GM19452 (cell line): ENCODE results near the gene ANKRD44.
A peak's percentile ranks its signal among the peaks of the same experiment; 100 is the strongest.
"Not testable (repeated sequence)": the region's sequence is repeated elsewhere in the genome, so short reads cannot be mapped to it uniquely, and the experiment has no call there.

Source experiments
- ATAC-seq: cut with Tn5 transposase; IDR thresholded peaks from one replicate; pipeline ENCODE4 v1.9.1; 2021; ENCODE audit not compliant: unreplicated experiment

Gene ANKRD44

DNA sequence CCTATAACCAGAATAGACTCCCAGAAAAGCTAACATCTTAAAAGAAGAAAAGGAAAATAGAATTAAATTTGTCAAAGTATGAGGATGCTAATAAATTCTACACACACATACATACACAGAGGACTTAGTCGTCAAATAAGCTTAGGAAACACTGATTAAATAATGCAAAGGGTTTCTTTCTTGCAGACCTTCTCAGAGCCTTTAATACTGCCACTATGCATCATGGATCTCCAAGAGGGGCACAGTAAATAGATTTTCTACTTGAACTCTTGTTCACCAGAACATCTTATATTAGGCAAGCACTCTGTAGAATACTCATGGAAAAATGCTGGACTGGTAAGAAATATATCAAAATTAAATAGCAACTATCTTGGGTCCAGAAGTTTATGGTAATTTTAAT lies 69.4 kb downstream of the ANKRD44 start:
- ATAC-seq, result no peak

DNA sequence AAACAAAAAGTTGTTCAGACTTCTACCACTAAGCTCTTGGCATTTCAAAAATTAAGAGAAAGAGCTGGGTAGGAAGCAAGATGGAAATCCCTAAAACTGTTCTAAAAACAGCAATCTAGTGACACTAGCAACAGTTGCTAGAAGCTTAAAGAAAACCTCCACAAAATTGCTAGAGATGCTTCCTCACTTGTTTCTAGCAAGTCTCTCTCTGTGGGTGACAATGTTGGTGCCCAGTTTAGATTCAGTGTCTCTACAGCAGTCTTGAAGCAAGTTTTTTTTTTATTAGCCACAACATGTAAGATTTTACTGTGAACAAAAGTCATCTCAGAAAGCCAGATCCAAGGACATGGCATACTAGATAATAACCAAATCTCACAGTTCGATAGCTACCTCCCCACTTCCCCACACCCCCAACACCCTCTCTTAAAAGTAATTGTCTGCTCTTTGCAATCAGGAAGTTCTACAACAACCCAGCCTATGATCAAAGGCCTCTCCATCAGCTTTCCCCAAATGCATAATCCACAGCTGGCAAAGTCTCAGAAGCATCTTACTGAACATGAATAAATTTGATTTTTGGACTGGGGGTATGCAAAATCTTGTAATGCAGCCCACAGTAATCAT lies 70.0 kb downstream of the ANKRD44 start:
- no peak for ATAC-seq

DNA sequence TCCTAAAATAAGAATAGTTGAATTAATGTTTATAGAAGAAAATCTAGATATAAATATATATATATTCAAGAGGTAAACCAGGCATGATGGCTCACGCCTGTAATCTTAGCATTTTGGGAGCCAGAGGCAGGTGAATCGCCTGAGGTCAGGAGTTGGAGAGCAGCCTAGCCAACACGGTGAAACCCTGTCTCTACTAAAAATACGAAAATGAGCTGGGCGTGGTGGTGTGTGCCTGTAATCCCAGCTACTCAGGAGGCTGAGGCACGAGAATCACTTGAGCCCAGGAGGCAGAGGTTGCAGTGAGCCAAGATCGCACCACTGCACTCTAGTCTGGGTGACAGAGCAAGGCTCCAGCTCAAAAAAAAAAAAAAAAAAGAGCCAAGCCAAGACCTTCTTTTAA lies 70.6 kb downstream of the ANKRD44 start:
- ATAC-seq, result not testable (repeated sequence)

DNA sequence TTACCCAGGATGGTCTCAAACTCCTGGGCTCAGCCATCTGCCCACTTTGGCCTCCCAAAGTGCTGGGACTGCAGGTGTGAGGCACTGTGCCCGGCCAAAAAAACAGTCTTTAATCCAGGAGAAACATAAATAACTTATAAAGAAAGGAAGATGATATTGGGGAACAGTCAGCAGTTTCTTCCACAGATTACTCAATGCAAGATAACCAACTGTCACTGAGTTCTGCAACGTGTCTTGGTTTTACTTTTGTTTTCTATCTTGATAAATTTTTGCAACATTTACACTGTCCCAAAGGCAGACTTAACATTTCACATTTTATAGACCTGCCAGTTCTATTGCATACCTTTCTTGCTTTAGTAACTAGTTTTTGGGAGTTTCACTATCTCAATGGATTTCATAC lies 71.1 kb downstream of the ANKRD44 start:
- ATAC-seq, result peak; percentile 54

DNA sequence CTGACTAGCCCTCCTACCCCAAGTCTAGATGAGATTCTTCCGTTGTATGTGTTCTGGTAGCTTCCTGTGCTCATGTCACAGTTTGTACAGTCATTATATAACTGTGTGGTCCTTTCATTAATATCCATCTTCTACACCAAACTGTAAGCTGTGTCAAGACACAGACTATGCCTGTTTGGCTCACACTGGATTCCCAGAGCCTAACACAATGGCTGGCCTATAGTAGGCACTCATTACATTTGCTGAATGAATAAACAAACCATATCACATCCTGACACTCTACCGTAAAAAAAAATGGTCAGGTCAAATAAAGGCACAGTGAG lies 72.6 kb downstream of the ANKRD44 start:
- ATAC-seq, result peak; percentile 49

DNA sequence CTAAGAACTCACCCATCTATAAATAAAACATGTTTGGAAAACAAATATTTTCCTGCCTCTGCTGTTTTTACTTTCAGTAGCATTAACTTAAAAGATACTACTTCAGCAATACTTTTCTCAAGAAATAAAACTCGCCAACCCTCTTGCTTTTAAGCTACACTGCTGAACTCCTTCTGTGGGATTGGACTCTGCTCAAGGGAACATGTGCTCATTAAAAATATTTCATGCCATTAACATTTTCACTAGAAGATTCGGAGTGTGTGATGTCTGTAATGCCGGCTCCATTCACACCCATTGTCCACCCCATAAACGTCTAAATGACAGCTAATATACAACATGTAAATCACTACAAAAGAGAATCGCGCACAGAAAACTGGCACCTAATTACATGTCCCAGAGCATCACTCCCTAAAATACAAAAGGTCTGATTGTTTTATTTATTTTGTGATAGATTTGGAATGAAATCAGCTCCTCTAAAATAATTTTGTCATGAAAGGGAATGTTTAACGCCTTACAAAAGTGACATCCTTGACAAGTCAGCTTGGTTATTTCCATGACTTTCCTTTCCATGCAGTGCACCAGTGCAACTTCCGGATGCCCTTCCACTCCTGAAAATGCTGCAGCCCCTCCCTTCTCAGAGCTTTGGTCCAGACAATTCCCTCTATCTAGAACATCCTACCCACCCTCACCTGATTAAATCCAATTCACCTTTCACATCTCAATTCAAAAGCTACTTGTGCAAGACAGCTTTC lies 73.1 kb downstream of the ANKRD44 start:
- no peak for ATAC-seq

DNA sequence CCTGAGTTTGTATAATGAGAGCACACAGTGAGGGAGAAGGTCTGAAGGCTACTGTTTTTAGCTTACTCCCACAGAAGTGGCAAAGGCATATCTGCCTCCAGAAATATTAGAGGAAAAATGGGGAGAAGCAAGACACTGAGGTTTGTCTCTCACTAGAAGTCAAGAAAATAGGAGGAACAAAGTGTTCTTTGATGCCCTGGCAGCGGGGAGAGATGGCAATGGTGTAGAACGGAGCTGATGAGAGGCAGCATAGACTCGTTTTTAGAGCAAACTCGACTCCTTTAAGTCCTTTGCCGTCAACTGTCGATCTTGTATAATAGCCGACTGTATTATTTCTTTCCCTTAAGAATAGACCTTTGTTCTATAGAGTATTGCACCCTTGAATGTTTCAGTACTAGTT lies 73.8 kb downstream of the ANKRD44 start:
- ATAC-seq, result no peak

DNA sequence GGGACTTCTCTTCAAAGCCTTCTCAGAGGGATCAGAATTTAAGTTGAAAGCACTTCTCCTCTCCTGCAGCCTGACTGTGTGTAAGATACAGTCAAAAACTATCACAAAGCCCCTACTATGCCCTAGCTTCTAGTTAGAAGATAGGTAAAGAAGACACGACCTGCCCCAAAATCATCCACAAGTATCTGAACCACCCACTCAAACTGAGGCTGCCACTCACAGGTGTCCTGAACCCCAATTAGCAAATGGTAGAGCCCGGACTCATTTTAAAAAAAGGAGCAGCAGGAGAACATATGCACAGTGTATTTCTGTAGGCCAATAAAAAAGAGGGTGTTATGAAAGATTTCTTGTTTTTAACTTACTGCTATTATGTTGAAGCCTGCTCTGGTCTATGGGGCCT lies 74.4 kb downstream of the ANKRD44 start:
- ATAC-seq, result no peak

DNA sequence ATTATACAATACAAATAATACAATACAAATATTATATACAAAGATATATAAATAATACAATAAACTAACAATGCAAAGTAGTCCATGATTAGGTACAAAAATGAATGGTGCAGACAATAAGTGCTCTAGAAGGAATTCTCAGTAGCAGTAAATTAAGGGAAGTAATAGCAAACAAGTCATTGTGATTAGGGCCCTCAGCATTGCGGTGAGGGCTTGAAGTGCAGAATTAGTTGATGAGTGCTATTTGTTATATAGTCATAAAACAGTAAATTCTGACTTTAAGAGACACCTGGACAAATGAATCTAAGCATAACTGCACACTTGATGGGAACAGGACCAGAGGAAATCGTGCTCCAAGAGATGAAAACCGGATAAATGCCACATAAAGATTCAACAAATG lies 74.9 kb downstream of the ANKRD44 start:
- ATAC-seq, result no peak

DNA sequence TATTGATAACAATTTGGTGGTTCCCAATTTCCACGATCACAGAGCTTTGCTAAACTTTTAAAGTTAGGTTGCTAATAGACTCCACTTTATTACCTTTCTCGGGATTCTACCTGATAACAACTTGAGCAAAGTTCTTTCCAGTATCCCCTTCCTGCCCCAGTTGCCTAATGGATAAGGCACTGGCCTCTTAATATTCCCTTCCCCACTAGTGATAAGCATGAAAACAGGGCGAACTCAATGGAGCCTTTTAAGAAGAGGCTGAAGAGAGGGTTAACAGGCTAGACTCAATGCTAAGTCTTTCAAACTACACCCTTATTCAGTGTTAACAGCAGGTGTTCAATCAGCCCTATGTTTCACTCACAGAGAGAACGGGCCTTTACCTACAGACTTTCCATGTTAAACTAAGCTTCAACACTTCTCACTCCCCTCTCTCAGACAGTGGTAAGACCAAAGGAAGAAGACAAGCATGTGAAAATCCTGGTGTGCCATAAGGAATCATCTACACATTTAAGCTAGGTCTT lies 75.8 kb downstream of the ANKRD44 start:
- ATAC-seq, result no peak

DNA sequence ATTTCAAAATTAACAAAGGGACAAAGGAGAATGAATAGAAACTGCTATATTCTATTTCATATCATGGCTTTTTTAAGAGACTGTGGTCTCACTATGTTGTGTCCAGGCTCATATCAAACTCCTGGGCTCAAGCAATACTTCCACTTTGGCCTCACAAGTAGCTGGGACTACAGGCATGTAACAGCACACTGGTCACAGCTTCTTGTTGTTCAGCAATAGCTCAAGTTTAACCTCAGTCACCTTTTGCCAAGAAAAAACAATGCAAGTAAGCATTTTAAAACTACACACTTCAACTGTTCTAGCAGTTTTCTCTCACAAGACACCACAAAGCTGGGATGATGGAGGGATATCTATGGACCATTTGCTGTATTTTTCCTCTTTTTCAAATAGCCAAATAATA lies 77.1 kb downstream of the ANKRD44 start:
- ATAC-seq, result no peak

DNA sequence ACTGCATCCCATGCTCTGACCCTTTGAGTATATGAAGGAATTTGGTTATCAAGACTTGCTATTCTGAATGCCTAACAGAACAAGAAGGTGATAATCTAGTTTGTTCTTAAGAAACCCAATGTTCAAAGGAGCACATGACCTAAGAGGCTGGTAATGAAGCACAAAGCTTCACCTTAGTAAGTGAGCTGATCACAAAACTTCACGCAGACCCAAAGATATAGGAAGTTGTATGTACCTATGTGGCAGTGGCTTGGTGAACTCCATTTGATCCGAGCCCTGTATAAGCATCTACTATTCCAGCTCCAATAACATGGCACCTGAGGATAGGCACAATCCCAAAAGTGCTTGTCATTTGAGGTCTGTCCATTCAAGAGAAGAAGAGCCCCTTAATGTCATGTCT lies 78.6 kb downstream of the ANKRD44 start:
- no peak for ATAC-seq

DNA sequence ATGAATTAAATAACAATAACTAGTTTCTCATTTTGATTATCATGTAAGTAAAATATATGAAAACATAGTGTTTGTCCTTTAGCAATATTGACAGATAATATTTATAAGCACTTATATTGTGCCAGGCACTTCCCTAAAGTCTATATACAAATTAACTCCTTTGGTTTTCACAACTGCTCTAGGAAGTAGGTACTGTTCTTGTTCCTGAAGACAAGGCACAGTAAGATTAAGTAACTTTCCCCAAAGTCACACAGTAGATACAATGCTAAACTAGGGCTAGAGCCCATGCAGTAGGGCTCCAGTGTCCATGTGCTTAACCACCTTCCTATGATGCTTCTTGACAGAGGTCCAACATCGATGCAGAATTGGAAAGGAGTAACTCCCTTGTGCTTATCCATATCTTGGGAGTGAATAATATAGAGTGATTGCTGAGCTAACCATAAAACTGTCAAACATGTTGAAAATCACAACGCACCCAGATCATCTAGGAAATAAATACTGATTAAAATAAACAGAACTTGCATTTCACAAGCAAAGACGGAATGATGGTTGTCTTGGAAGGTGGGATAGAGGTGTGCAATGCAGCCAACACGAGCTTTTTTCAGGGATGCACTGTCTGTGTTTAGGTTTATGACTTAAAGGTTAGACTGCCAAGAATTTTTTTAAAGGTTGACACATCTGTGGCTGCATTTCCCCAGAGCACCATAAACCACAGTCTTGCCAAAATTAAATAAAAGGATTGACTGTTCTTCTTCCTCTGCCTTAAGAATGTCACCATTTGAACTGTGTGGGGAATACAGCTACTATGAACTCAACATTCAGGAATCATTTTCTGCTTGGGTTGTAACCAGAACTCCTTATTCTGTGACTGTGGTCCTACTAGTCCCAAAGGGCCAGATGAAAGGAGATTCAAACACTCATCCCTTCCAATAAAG lies 80.8 kb downstream of the ANKRD44 start:
- ATAC-seq, result no peak

DNA sequence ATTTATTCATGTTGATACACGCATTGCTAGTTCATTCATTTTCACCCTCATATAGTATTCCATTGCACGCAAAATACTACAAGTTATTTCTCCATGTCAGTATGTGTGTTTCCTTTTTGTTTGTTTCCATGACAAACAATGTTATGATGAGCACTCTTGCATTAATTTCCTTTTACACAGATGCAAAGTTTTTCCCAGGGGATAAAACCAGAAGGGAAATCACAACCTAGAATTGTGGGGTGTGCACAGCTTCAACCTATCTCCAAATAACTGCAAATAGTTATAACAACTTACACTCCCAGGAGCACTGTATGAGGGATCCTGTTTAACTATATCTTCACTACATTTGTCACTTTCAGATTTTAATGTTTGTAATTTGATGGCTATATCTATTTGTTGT lies 87.1 kb downstream of the ANKRD44 start:
- no peak for ATAC-seq

DNA sequence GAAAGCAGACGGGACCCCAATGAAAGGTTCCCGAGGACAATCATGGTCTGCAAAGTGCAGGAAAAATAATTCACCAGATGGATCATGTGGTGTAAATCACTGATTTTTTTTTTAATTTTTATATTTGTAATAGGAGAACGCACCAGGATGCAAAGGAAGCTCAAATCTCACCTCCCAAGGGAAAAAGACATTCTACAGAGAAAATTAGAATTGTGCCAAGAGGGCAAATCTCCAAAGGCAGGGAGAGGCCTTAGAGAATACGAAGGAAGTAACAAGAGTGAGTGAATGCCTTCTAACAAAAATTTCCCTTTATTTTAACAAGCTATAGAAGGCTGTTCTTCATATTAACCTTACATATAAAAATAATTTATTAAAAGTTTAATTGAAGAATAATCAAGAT lies 90.9 kb downstream of the ANKRD44 start:
- ATAC-seq, result no peak

DNA sequence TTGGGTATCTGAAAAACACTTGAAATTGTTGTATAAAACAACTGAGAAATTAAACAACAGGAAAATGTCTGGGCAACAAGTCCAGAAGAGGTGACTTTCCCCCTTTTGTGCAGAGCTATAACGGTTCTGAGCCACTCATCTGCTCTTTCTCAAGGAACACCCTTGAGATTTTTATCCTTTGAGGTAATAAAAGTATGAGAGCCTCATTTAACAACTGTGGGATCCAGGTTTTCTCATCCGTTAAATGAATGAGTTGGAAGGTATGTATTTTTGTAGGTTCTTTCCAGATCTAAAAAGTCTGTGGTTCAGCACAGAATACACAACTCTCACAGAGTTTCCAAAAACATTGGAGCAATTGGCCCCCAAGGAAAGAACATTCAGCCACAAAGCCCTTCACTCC lies 93.0 kb downstream of the ANKRD44 start:
- no peak for ATAC-seq

DNA sequence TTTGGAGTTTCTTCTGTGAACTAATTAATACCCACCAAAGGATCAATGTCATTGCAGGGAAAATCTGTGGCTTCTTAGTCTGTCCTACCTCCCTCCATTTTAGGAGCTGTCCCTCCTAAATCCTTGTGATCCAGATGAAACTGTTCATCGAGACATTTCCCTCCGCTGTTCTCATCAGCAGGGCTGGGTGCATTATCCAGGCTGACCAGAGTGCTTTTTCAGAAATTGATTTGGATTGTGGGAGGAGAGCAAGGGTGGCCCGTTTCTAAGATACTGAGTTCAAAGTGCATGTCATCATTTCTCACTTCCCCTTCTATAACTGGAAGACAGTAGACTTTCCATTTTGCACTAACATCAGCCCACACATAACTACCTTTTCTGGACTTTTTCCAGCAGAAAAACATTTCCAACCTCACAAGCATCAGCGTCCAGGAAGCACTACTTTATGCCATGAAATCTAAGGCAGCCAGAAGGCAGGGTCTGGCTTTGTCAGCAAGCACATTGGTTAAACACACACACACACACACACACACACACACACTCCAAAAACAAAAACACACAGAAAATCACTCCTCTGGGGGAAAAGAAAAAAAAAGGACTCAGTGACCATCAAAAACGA lies 94.1 kb downstream of the ANKRD44 start:
- ATAC-seq, result peak; percentile 57

DNA sequence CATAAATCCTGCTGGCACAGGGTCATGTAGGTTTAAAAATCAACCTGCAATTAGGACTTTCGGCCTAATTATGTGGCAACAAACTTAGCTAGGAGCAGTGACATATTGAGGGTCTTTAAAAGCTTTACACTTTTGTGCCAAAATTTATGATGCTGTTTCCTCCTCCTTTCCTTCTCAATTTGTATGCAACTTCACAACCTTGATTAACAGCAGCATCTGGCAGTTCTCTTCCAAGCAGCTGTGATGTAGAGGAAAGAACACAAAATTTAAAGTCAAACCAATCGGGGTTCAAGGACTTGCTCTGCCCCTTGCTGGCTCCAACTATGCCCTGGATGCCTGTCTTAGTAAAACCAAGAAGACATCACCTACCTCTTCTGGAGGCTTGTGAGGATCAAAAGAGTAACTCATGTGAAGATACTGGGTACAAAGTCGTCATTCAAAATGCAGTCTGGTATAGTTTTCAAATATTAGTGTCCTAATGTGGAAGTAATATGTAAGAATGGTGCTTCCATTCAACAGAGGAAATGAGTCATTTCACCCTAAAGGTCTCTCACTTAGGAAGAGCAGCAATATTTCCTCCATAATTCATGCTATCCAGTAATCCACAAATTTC lies 94.7 kb downstream of the ANKRD44 start:
- ATAC-seq, result peak; percentile 38

DNA sequence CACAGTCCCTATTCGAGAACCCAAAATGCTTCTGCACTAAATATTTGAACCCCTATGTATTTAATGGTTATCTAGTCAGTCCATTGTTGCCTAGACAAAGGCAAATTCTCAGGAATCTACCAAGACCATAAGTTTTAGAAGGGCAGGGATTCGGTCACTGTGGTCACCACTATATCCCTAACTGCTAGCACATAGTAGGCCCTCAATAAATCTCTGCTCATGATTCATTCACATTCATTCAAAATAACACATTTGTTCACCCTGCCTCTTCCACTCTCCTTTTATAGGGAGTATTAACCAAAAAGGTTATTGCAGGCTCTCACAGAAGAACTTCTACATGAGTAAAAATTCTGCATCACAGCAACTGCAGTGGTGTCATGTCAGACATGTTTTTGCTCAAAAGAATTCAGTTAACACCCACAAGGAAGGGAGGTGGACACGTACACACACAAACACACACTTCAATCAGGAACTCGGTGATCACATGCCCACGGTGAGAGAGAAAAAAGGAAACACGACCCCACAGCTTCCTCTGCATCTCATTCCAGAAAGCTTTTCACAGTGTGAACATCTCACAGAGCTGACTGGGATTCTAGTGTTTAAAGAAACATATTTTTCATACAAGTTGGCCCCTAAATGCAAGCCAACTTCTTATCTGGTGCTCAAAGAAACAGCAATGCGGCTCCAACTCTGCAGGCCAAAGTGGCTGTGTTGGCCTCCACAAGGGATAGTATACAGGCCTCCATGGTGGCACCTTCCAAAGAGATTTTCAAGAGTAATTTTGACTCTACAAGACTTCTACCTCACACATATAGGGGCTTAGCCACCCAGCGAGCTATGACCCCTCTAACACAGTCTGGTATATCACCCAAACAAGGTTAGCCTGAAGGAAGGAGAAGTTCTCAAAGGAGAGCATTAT lies 98.0 kb downstream of the ANKRD44 start:
- no peak for ATAC-seq

DNA sequence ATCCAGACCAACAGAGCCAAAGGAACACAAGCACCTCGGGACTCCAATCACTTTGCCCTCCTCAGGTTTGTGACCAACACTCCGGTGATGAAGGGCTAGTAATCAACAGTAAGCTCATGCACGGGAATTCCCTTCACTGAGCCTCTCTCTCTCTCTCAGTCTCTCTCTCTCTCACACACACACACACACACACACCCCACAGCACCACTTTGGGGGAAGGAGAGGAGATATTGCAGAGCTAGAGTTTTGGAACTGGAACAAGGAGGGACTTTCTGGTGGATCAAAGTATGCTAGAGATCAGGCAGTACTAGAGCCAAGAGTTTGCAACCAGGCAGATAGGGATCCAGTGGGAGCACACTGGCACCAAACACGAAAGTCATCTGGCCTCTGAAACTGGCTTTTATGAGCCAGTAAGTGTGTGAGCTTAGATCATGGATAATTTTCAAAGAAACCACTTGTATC lies 98.7 kb downstream of the ANKRD44 start:
- no peak for ATAC-seq
